ENCODE measurements around the gene TTC28. TPM values are rescaled to one million over a fixed set of nuclear protein-coding genes. Genes with fewer than 3 reads are reported as not detected.

Gene TTC28
- total and polyA plus RNA-seq, 10 of the 15 experiments (the other 5 are each of a cell fraction or from before 2014, with no cell fraction given), result 0.15 to 8.4 (median 1.4) TPM

- TF ChIP-seq MXI1 (IDR thresholded peaks at IDR 0.05; ENCODE audit: low read depth, low read length), result no peak
- TF ChIP-seq RAD51 (IDR thresholded peaks at IDR 0.05), result no peak
- no peak for TF ChIP-seq GABPA (IDR thresholded peaks at IDR 0.05; ENCODE audit: low read depth)
- TF ChIP-seq, protein P1, sequence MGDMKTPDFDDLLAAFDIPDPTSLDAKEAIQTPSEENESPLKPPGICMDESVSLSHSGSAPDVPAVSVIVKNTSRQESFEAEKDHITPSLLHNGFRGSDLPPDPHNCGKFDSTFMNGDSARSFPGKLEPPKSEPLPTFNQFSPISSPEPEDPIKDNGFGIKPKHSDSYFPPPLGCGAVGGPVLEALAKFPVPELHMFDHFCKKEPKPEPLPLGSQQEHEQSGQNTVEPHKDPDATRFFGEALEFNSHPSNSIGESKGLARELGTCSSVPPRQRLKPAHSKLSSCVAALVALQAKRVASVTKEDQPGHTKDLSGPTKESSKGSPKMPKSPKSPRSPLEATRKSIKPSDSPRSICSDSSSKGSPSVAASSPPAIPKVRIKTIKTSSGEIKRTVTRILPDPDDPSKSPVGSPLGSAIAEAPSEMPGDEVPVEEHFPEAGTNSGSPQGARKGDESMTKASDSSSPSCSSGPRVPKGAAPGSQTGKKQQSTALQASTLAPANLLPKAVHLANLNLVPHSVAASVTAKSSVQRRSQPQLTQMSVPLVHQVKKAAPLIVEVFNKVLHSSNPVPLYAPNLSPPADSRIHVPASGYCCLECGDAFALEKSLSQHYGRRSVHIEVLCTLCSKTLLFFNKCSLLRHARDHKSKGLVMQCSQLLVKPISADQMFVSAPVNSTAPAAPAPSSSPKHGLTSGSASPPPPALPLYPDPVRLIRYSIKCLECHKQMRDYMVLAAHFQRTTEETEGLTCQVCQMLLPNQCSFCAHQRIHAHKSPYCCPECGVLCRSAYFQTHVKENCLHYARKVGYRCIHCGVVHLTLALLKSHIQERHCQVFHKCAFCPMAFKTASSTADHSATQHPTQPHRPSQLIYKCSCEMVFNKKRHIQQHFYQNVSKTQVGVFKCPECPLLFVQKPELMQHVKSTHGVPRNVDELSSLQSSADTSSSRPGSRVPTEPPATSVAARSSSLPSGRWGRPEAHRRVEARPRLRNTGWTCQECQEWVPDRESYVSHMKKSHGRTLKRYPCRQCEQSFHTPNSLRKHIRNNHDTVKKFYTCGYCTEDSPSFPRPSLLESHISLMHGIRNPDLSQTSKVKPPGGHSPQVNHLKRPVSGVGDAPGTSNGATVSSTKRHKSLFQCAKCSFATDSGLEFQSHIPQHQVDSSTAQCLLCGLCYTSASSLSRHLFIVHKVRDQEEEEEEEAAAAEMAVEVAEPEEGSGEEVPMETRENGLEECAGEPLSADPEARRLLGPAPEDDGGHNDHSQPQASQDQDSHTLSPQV (IDR thresholded peaks at IDR 0.05), result no peak
- TF ChIP-seq RELA (IDR thresholded peaks at IDR 0.05; ENCODE audit: borderline replicate concordance, partially characterized antibody), result no peak
- no peak for TF ChIP-seq BMI1 (IDR thresholded peaks at IDR 0.05; ENCODE audit: borderline replicate concordance)
- ATAC-seq (no peak), FAIRE-seq (no peak), DNase-seq (ENCODE audit: low read depth, low spot score) (no peak)
- H3K9ac ChIP-seq (ENCODE audit: control insufficient read depth, insufficient read depth, low read length), result no peak overlapping the region
- WGBS (ENCODE audit: insufficient coverage, insufficient replicate concordance, low lambda C conversion rate, missing lambda C conversion rate), result 82% methylated on average over 1 of the region's 1 CpG
- H3K4me3 ChIP-seq, result no peak overlapping the region
- no peaks in the 10 kb centered on the region for H3K4me1 ChIP-seq (ENCODE audit: control insufficient read depth, insufficient read depth, low read length)
- POLR2A ChIA-PET, result no interaction called here
- BruUV-seq (replicated peaks), result no TSS peak
- intact Hi-C loops (cut with micrococcal nuclease; ENCODE audit: unreplicated experiment) (no loop called here), in situ Hi-C loops (cut with MboI) (no loop called here)
- no peaks in the 10 kb centered on the region for H3K9me3 ChIP-seq (replicated peaks; ENCODE audit: control insufficient read depth, insufficient read depth, low read length)
- H2AFZ ChIP-seq (ENCODE audit: control insufficient read depth, low read depth, low read length), result no peak overlapping the region
- SMC1A ChIA-PET (ENCODE audit: uncharacterized antibody, unreplicated experiment), result interaction anchor here (0.5 to 0.8 kb wide), 2 partner anchors 24 to 197 kb away, joined by 3 read pairs; no protein-coding TSS in a partner anchor
- H3K27me3 ChIP-seq (replicated peaks in 1 of 2; ENCODE audit: control insufficient read depth in 2 of 2, insufficient read depth in 2 of 2, low read length in 1 of 2), result peaks cover 0 to 6% of the 10 kb centered on the region in 2 experiments; a peak in 1 of 4 replicates
- RAD21 ChIA-PET (ENCODE audit: unreplicated experiment), result no interaction called here
- CTCF ChIA-PET, result interaction anchor here (1.4 to 2.7 kb wide), 2 partner anchors 8 to 174 kb away, joined by 4 to 6 read pairs; no protein-coding TSS in a partner anchor
- no peaks in the 10 kb centered on the region for H3K79me2 ChIP-seq (ENCODE audit: control insufficient read depth, insufficient read depth, low read length)
- no peaks in the 10 kb centered on the region for H4K20me1 ChIP-seq (ENCODE audit: control insufficient read depth, insufficient read depth)
- no peaks in the 10 kb centered on the region for H3K36me3 ChIP-seq (ENCODE audit: control insufficient read depth in 2 of 2, insufficient read depth in 2 of 2, low read length in 1 of 2)
- H3K27ac ChIP-seq (ENCODE audit: control insufficient read depth, insufficient read depth), result no peak overlapping the region
- H3K4me2 ChIP-seq (ENCODE audit: control insufficient read depth, insufficient read depth), result no peak overlapping the region
Observed at GRCh38 chr22:28244757-28245156, 434.9 kb downstream of the TTC28 start.

All from GM12878 (cell line).